SIG-M5 (cell line): ENCODE measurements around the gene IGFL2.
"Not testable (repeated sequence)": the region's sequence is repeated elsewhere in the genome, so short reads cannot be mapped to it uniquely, and the experiment has no call there.

Experiments used
- DNase-seq: peaks from one replicate; lab custom pipeline; 2025; lab: John Stamatoyannopoulos, UW

The IGFL2 gene

DNA sequence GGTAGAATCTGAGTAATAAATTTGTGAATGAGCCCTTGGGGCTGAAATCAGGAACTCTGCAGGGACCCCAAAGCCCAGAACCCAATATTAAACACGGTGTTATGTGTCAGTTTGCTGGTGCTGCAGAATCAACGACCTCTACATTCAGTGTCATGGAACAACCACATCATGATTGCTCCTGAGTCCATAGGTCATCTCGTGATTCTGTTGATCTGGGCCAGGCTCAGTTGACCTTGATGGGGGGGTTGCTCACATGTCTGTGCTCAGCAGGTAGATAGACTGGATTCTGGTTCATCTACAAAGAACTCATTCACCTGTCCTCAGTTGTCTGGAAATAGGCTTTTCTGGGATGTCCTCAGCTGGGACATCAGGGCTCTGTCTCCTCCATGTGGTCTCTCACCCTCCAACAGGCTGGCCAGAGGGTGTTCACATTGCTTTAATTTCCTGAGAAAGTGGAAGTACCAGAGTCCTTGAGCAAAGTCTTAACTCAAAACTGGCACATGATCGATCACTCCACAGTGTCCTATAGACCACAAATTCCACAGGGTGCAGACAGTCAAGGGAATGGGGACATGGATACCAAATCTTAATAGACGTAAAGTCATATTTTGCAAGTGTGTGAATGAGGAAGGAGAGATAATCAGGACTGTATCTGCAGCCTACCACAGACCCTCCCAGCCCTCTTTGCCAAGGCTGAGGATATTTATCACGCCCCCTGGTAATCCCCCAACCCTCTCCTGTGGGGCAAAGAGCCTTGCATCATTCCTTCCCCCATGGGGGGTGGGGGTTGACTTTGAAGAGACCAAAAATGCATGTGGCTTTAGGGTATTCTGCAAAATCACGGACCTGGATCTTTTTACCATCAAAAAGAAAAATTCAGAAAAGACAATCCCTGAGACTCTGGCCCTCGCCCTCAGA is 42.2 kb downstream of the IGFL2 start:
- no peak for DNase-seq

DNA sequence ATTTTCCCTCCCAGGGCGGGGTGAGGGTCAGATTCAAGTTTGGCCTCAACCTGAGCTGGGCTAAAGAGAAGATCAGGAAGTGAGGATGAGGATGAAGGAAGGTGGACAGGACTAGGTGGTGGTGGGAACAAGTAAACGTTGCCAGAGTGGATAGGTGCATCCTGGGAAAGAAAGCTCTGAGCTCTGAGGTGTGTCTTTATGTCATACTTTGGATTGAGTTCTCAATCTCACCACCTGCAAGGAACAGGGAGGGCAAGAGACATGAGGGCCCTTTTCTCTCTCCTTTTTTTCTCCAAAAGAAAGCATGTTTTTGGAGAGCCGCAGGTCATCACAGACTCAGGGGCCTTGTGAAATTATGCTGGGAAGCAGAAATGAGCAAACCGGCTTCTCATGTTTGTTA is 43.3 kb downstream of the IGFL2 start:
- DNase-seq: no peak

DNA sequence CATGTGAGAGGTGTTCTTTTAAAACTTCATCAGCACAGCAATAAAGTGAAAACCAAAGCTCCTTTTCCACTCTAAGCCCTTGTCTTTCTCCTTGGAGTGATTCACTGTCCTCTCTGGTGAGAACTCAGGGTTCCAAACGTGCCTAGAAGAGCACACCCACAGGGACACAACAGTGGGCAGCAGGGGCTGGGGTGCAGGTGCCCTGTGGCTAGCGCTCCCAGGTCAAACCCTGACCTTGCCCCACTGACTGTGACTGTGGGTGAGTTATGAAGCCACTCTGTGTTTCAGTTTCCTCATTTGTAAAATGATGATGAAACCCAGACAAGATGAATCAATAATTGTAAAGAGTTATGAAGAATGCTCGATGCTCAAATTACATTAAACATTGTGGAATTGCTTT is 43.9 kb downstream of the IGFL2 start:
- DNase-seq: no peak

DNA sequence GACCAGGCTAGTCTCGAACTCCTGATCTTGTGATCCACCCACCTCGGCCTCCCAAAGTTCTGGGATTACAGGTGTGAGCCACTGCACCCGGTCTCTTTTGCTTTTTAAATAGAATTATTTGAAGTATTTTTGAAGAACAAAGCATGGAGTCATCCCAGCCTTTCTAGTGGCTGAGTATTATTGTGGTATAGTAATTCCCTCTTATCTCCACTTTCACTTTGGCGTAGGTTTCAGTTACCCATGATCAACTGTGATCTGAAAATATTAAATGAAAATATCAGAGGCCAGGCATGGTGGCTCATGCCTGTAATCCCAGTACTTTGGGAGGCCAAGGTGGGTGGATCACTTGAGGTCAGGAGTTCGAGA is 44.6 kb downstream of the IGFL2 start:
- not testable (repeated sequence) for DNase-seq

DNA sequence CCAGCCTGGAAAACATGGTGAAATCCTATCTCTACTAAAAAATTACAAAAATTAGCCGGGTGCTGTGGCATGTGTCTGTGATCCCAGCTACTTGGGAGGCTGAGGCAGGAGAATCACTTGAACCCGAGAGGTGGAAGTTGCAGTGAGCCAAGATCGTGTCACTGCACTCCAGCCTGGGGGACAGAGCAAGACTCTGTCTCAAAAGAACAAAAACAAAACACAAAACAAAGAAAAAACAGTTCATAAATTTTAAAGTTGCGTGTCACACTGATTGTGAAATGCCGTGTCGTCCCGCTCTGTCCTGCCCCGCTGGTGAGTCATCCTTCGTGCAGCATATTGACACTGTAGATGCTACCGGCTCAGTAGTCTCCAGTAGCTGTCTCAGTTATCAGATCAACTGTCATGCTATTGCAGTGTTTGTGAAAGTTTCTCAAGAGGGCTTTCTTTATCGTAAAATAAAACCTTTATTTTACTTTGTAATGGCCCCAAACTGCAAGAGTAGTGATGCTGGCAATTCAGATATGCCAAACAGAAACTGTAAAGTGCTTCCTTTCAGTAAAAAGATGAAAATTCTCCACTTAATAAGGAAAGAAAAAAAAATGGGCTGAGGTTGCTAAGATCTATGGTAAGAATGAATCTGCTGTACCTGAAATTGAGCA is 45.1 kb downstream of the IGFL2 start:
- peak; percentile 51 for DNase-seq

DNA sequence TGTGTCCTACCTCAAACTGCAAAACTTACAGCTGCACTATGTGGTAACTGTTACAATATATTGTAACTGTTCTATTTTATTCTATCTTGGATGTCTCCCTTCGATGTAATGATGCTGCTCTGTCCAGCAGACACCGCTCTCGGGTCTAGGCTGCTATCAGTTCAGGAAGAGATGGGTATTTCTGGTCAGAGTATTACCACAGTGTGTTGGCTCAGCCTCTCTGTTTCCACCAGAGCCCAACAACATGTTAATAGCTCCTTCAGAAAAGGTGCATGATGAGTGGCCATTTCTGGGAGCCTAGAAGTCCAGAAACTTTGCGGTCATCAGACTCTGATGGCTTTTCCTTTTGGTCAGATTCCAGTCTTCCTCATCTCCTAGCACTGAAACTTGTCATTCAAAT is 45.6 kb downstream of the IGFL2 start:
- no peak for DNase-seq

DNA sequence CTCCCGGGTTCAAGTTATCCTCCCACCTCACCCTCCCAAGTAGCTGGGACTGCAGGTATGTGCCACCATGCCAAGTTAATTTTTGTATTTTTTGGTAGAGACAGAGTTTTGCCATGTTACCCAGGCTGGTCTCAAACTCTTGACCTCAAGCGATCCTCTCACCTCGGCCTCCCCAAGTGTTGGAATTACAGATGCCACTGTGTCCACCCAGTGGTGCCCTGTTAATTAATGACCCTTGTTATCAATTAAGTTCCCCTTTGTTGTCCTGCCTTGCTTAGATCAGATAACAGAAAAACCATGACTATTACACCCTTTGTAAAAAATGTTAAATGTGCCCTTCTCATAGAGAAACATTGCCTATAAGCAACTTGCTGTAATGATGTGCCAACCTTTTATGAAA is 47.1 kb downstream of the IGFL2 start:
- no peak for DNase-seq

DNA sequence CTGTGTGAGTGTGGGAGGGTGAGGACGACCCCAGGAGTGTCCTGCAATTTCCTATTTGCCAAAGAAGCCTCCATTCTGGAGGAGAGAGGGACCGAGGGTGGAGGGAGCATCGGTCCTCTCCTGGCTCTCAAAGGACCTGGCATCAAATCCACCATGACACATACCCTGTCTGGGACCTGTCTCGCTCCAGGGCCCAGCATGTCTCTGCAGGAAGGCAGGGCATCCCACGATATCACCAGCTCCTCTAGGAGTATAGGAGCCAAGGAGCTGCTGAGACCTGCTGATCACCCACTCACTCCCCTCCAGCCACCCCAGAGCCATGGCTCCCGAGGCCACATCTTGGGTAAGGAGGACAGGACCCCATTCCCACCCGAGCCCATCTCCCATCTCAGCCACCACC is 47.9 kb downstream of the IGFL2 start:
- not testable (repeated sequence) for DNase-seq

DNA sequence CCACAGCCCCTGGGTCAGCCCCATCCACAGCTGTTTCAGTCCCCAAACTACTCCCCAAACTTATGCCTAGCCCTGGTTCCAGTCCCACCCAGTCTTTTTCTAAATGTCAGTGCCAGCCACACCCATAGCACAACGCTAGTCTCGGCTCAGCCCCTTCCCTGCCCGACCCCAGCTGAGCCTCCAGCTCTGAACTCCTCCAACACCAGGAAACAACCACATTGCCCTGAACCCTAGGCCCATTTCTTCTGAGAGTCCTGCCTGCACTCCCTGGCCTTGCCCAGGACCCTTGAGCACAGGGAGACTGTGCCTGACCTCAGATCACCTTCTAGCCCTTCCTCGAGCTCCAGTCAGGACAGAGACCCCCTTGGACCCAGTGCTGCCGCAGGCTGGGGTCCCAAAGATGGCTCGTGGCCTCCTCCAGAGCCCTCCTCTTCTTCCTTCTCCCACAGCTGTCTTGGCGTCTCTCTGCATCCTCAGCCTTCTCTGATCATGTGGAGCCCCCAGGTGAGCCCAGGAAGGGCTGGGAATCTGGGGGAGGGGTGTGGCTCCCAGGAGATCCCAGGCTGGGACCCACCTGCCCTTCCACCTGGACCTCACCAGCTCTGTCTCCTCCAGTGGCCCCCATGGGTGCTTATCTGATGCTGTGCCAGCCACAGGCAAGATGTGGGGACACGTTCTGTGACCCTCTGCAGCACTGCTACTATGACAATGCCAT is 48.5 kb downstream of the IGFL2 start:
- DNase-seq: no peak

DNA sequence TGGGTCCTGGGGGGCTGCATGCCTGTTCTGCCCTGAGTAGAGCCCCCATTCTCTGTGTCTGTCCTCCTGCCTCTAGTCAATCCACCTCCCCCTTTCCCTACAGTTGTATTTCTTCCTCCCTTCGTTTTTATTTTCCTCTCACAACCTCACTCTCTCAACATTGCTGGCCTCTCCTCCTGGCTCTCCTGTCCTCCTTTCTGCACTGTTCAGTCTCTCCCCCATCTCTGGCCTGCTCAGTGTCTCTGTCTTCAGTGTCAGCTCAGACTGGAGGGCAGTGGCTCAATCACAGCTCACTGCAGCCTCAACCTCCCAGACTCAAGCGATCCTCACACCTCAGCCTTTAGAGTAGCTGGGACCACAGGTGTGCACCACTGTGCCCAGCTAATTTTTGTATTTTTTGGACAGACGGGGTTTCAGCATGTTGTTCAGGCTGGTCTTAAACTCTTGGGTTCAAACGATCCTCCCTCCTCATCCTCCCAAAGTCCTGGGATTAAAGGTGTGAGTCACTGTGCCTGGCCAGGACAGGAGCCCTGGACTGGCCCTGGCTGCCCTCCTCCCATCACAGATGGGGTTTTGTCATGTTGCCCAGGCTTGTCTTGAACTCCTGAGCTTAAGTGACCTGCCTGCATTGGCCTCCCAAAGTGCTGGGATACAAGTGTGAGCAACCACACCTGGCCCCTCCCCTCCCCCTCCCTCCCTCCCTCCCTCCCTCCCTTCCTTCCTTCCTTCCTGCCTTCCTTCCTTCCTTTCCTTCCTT is 49.5 kb downstream of the IGFL2 start:
- no peak for DNase-seq

DNA sequence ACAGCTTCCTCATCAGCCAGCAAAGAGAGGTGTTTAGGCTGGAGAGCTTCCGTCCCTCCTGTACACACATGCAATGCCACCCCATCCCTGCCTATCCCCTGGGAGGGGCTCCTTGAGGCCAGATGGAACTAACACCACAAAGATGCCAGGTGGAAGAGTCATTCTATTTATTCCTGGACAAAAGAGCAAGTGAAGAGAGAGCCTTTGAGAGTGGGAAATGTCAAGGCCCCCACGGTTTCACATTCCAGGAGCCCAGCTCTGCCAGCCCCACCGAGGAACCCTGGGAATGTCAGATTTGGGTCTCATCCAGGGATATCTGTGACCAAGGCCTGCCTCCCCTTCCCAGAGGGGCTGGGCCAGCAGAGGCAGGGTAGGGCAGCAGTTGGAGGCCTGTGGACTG is 50.7 kb downstream of the IGFL2 start:
- no peak for DNase-seq

DNA sequence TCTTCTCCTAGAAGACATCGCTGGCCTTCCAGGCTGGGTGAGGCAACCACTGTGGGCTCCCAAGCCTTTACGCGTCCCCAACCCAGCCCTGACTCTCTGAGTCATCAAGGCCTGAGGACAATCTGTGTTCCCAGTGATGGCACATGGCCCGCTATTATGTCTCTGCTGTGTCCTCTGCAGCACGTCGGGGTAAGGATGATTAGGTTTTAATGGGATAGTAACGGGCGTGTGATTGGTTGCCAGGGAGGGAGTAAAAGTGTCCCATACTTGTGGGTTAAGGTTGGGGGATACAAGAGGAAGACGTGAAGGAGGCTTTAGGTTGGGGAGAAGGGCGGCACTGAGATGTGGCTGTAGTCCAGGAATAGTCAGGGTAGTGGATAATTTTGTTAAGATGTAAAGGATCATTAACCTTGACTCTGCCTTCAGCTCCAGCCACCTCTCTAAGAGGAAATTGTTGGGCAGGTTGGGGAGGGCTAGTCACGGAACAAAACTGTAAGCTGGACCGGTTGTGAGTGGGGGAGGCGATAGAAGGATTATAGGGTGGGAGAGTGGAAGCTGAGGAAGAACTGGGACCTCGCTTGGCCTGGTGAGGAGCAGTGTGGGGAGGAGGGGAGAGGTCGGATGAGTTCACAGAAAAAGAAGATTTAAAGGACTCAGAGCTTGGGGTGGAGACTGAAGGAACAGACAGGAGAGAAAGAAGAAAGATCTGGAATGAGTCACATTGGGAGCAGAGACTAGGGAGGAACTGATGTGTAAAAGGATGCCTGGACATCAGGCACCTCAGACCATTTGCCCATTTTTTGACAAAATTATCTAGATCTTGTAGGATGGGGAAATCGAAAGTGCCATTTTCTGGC is 53.6 kb downstream of the IGFL2 start:
- no peak for DNase-seq

DNA sequence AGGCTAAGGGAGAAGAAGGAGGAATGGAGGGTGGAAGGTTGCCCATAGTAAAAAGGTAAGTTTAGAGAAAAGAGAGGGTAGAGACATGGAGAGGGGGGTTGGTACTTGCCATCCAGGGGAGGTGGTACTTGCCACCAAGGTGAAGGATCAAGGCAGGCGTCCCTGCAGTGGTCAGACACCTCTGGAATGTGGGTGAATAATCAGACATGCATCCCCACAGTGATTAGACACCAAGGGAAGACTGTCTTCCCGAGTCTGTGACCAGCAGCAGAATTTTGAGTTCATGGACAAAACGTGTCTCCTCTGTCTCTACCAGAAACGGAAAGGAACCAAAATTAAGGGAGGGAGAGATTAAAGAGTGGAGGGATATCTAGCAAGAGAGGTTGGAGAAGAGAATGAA is 54.4 kb downstream of the IGFL2 start:
- DNase-seq: no peak

DNA sequence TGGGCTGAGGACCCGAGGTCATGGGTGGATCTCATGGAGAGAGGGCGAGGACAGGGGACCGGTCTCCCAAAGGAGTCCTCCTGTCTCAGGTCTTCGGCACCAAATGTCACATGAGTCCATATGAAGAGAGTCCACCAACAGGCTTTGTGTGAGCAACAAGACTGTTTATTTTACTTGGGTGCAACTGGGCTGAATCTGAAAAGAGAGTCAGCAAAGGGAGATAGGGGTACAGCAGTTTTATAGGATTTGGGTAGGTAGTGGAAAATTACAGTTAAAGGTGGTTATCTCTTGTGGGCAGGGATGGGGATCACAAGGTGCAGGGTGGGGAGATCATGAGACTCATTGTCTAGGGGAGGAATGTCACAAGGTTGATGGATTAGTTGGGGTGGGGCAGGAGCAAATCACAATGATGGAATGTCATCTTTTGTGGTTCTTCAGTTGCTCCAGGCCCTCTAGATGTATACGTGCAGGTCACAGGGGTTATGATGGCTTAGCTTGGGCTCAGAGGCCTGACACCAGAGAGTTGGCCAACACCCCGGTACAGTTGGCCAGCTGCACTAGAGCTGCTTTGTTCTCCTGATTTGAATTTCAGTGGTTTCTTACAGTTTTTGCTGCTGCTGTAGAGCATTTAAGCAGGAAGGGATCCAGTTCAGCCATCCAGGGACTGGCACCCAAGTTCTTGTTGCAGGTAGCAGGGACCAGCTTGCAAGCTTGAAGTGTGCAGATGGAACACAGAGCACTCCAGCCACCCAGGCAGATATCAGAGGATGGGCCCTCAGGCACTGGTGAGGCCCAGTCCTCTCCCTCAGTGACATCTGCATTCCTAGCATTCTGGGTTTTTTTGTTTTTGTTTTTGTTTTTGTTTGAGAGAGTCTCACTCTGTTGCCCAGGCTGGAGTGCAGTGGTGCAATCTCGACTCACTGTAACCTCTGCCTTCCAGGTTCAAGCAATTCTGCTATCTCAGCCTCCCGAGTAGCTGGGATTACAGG is 55.1 kb downstream of the IGFL2 start:
- no peak for DNase-seq

DNA sequence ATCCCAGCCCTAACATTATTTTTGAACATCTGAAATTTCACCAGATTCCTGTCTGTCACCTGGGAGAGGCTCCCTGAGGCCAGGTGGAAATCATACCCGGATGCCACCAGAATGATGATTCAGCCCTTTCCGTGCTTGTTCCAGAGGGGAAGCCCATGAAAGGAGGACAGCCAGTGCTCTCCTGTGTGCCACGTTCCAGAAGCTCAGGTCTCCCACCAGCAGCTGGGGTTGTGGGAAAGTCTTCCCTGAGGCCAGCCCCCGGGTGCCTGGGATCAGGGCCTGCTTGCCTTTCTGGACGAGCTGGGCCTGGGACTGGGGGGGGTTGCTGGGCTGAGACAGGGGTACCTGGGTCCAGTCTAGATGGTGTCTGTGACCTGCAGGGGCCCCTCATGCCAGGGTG is 56.0 kb downstream of the IGFL2 start:
- no peak for DNase-seq

DNA sequence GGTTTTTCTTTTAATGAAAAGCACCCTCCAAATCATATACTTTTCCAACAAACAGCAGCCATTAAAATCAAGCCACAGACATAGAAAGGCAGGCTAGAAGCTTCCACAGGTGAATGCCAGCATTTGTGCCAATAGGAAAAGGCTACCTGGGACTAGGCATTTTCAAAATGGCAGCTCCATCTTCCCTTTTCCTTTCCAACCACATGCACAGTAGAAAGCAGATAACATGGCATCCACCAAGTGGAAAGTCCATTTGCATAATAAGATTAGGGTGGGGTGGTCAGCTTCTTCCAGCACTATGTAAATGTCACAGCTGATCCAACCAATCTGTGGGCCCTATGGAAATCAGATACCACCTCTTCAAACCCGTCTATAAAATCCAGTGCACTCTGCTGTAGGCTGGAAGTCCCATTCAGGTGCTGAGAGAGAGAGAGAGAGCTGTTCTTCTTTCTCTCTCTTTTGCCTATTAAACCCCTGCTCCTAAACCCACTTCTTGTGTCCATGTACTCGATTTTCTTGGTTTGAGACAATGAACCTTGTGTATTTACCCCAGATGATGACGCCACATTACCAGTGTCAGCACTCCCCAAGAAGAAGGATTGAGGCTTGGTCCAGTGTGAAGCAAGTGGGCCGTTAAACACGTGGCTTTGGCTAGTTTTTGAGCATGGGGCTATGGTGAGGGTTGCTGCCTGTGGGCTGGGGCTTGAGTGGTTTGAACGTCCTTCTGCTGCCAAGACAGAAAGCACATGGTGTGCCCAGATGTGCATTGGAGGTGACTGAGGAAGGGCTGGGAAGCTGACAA is 57.3 kb downstream of the IGFL2 start:
- no peak for DNase-seq

DNA sequence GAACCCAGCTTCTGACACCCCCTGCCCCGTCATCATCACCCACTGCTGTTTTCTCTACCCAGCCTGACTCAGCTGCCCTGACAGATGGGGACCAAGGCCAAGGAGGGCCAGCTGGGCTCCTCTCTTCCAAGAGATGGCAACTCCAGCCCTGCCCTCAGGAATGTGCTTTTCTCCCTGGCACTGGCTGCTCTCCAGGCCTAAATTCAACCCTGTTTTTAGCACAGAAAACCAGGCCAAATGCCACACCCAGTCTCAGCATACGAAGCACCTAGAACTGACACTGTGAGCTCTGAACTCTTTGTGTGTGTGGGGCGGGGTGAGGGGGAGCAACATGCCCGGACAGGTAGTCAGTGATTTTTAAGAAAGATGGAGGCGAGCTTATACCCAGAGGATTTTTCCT is 58.1 kb downstream of the IGFL2 start:
- no peak for DNase-seq

DNA sequence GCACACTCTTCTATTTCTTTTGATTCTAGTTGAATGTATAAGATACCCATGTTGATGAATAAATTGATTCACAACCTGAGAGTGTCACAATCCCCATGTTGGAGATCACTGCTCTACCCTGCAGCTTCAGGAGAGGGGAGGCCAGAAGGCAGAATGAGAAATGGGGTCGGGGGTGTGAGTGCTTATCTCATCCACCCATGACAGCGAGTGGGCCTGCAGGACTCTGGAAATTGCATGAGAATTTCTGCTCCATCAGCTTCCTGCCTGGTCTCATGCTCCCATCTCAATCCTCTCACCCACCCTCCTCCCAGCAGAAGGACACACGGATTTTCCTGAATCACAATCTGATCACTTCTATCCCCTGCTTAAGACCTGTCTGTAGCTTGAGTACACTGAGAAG is 58.6 kb downstream of the IGFL2 start:
- DNase-seq: no peak

DNA sequence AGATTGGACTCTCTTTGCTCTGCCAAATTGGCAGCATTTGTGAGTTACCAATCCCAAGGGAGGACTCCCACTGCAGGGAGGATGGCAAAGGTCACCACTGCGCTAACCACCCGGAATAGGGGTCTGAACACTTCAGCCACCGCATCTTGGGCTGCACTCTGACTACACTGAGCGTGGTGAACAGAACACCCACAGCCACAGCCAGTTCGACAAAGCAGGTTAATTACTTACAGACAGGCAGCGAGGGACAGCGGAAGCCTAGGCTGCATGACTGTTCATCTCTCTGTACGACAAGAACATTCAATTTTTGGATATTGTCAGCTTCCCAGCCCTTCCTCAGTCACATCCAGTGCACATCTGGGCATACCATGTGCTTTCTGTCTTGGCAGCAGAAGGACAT is 59.8 kb downstream of the IGFL2 start:
- DNase-seq: not testable (repeated sequence)
